Non-pigmented ciliary epithelial cell (primary cell): ENCODE measurements around the gene SMCHD1.
"Not testable (repeated sequence)": the region's sequence is repeated elsewhere in the genome, so short reads cannot be mapped to it uniquely, and the experiment has no call there.

Experiments
- DNase-seq: peaks from one replicate; pipeline ENCODE4 v3.0.0-alpha.2; 2010; ENCODE audit warnings: low read depth

SMCHD1 gene

GRCh38 chr18:2716394-2717326 is 61.1 kb downstream of the SMCHD1 start:
- DNase-seq: no peak

- no peak for DNase-seq
Measured at GRCh38 chr18:2717407-2717806, 61.9 kb downstream of the SMCHD1 start.

- DNase-seq: no peak
Measured at GRCh38 chr18:2719040-2719439, 63.5 kb downstream of the SMCHD1 start.

GRCh38 chr18:2723207-2723606 is 67.7 kb downstream of the SMCHD1 start:
- no peak for DNase-seq

GRCh38 chr18:2729757-2730156 is 74.2 kb downstream of the SMCHD1 start:
- no peak for DNase-seq

GRCh38 chr18:2736823-2737222 is 81.3 kb downstream of the SMCHD1 start:
- DNase-seq: no peak

GRCh38 chr18:2740082-2740481 is 84.6 kb downstream of the SMCHD1 start:
- not testable (repeated sequence) for DNase-seq

- no peak for DNase-seq
Measured at GRCh38 chr18:2746274-2746673, 90.7 kb downstream of the SMCHD1 start.

- DNase-seq: no peak
Measured at GRCh38 chr18:2758309-2758708, 102.8 kb downstream of the SMCHD1 start.

- DNase-seq: no peak
Measured at GRCh38 chr18:2774669-2775068, 119.1 kb downstream of the SMCHD1 start.

- DNase-seq: no peak
Measured at GRCh38 chr18:2776601-2777000, 121.1 kb downstream of the SMCHD1 start.

GRCh38 chr18:2777241-2777640 is 121.7 kb downstream of the SMCHD1 start:
- no peak for DNase-seq

GRCh38 chr18:2780750-2781149 is 125.2 kb downstream of the SMCHD1 start:
- no peak for DNase-seq

GRCh38 chr18:2787225-2787624 is 131.7 kb downstream of the SMCHD1 start:
- no peak for DNase-seq

- no peak for DNase-seq
Measured at GRCh38 chr18:2792395-2792794, 136.9 kb downstream of the SMCHD1 start.

- no peak for DNase-seq
Measured at GRCh38 chr18:2794159-2794558, 138.6 kb downstream of the SMCHD1 start.

GRCh38 chr18:2797951-2798350 is 142.4 kb downstream of the SMCHD1 start:
- no peak for DNase-seq

GRCh38 chr18:2799369-2799768 is 143.8 kb downstream of the SMCHD1 start:
- DNase-seq: no peak

- DNase-seq: peak; percentile 5
Measured at GRCh38 chr18:2805970-2806943, 150.7 kb downstream of the SMCHD1 start.

GRCh38 chr18:2808640-2809039 is 153.1 kb downstream of the SMCHD1 start:
- not testable (repeated sequence) for DNase-seq

GRCh38 chr18:2809666-2810183 is 154.2 kb downstream of the SMCHD1 start:
- DNase-seq: not testable (repeated sequence)

GRCh38 chr18:2811416-2811815 is 155.9 kb downstream of the SMCHD1 start:
- no peak for DNase-seq
